Right cardiac atrium (tissue), 5 donors: Measurements from ENCODE around the gene MFAP1. TPM values are rescaled to one million over a fixed set of nuclear protein-coding genes. Genes with fewer than 3 reads are reported as not detected.

Experiments used
- ATAC-seq, 2 donors: fragments of 200-7000 bp; cut with Tn5 transposase; one replicate each; pipeline versions ENCODE4 v1.8.0 to v1.9.1; 2020; ENCODE audit warnings: moderate library complexity in 2 of 2, mild to moderate bottlenecking in 1 of 2
- DNase-seq, 3 donors: peaks; one replicate each; pipeline ENCODE4 v3.0.0-alpha.2; 2020
- H3K27ac ChIP-seq: one replicate; pipeline ENCODE4 v1.5.1; 2013; ENCODE audit warnings: mild to moderate bottlenecking, low read length, control low read depth, moderate library complexity
- H3K27me3 ChIP-seq: one replicate; pipeline ENCODE4 v1.6.1; 2013; ENCODE audit not compliant: control insufficient read depth, insufficient read depth
- H3K4me1 ChIP-seq: one replicate; pipeline ENCODE4 v1.6.1; 2013; ENCODE audit warnings: low read length; ENCODE audit not compliant: control insufficient read depth, insufficient read depth
- H3K4me3 ChIP-seq: one replicate; pipeline ENCODE4 v1.5.1; 2013; ENCODE audit warnings: low read length, control low read depth
- H3K9me3 ChIP-seq: one replicate; pipeline ENCODE4 v1.6.1; 2013; ENCODE audit warnings: low read length; ENCODE audit not compliant: control insufficient read depth
- WGBS: extraction: QIAGEN DNeasy Blood & Tissue Kit; methylation state at CpG from one replicate; pipeline ENCODE4 v1.1.7; 2013; 5-methylcytosine and 5-hydroxymethylcytosine counted together
- intact Hi-C, 4 donors: fragments of 100-400 bp; cut with DNase I; formaldehyde crosslinking; loops; one replicate each; pipeline versions ENCODE4 v1.11.0 to v1.14.0; 2022 to 2023
- microRNA-seq, 2 donors: library from miRNA; unstranded; fragments of <30 nt; microRNA quantifications; one replicate each; pipeline ENCODE4 v1.2.0, GENCODE V29; 2020 to 2021
- polyA plus RNA-seq: library from polyadenylated mRNA; stranded (reverse); fragments of 200-250 nt; gene quantifications from one replicate; pipeline ENCODE4 v1.2.3, GENCODE V29; 2013
- total RNA-seq, 4 donors: library from RNA; stranded (reverse); fragmentation: NEBNext Ultra II Directional; extraction: Animal tissue kit (Norgen Biotek cat#: 25700); gene quantifications; one replicate each; pipeline ENCODE4 v1.2.1, GENCODE V29; 2021
- donor health status: healthy with polysubstance abuse.
- donor health status: DM: no; HTN: yes; CAD: no.
- donor health status: DM: no; HTN: no; CAD: no.
- donor health status: DM: no; HTN: yes; CAD: no; lungs with severe emphysema.
- donor health status: DM: yes; HTN: yes; CAD: no.

The MFAP1 gene
- total and polyA plus RNA-seq, 5 donors = 17.4 to 21.2 (median 19.7) TPM

GRCh38 chr15:43775411-43775965 lies 49.0 kb downstream of the MFAP1 start:
- Histone ChIP-seq H3K27ac (peak overlapping the region; percentile 14), H3K4me1 (no peaks in the 10 kb centered on the region), H3K27me3 (no peaks in the 10 kb centered on the region), H3K9me3 (no peaks in the 10 kb centered on the region), H3K4me3 (no peak overlapping the region)
- peak in 1 of 3 donors; percentile 45 for DNase-seq
- peak in 1 of 2 donors; percentile 15 for ATAC-seq
- 95% methylated on average over 1 of the region's 1 CpG for WGBS
- intact Hi-C loops = no loop called here

GRCh38 chr15:43774062-43774461 lies 50.4 kb downstream of the MFAP1 start:
- intact Hi-C loops = no loop called here
- H3K27ac ChIP-seq = no peak overlapping the region
- H3K9me3 ChIP-seq = no peaks in the 10 kb centered on the region
- ATAC-seq (no peak), DNase-seq (peak in 1 of 3 donors; percentile 7)
- H3K27me3 ChIP-seq = no peaks in the 10 kb centered on the region
- WGBS = 70% methylated on average over 4 of the region's 4 CpGs
- H3K4me1 ChIP-seq = no peaks in the 10 kb centered on the region
- no peak overlapping the region for H3K4me3 ChIP-seq

- no peak for DNase-seq
- H3K9me3 ChIP-seq = no peaks in the 10 kb centered on the region
- ATAC-seq = no peak
- H3K4me1 ChIP-seq = no peaks in the 10 kb centered on the region
- intact Hi-C loops = no loop called here
- H3K27ac ChIP-seq = no peak overlapping the region
- H3K27me3 ChIP-seq = no peaks in the 10 kb centered on the region
- no peak overlapping the region for H3K4me3 ChIP-seq
Measured at GRCh38 chr15:43772624-43773023, 51.9 kb downstream of the MFAP1 start.

GRCh38 chr15:43771816-43772215 lies 52.7 kb downstream of the MFAP1 start:
- Histone ChIP-seq H3K27me3 (no peaks in the 10 kb centered on the region), H3K4me1 (no peaks in the 10 kb centered on the region), H3K9me3 (no peaks in the 10 kb centered on the region), H3K27ac (no peak overlapping the region), H3K4me3 (no peak overlapping the region)
- intact Hi-C loops = no loop called here
- WGBS = 68% methylated on average over 2 of the region's 2 CpGs
- DNase-seq (peak in 1 of 3 donors; percentile 44), ATAC-seq (peak; percentile 27 to 51)

GRCh38 chr15:43769584-43770228 lies 54.8 kb downstream of the MFAP1 start:
- H3K27ac ChIP-seq = no peak overlapping the region
- H3K9me3 ChIP-seq = no peaks in the 10 kb centered on the region
- intact Hi-C loops = no loop called here
- ATAC-seq (peak; percentile 25 to 42), DNase-seq (peak; percentile 50 to 82 (median 68))
- no peaks in the 10 kb centered on the region for H3K27me3 ChIP-seq
- 72% methylated on average over 5 of the region's 5 CpGs for WGBS
- no peak overlapping the region for H3K4me3 ChIP-seq
- no peaks in the 10 kb centered on the region for H3K4me1 ChIP-seq

- no peaks in the 10 kb centered on the region for H3K9me3 ChIP-seq
- ATAC-seq = no peak
- no peak overlapping the region for H3K27ac ChIP-seq
- no peak for DNase-seq
- H3K27me3 ChIP-seq = no peaks in the 10 kb centered on the region
- intact Hi-C loops = no loop called here
- H3K4me3 ChIP-seq = no peak overlapping the region
- 57% methylated on average over 2 of the region's 2 CpGs for WGBS
- H3K4me1 ChIP-seq = no peaks in the 10 kb centered on the region
Measured at GRCh38 chr15:43763819-43764446, 60.6 kb downstream of the MFAP1 start.

GRCh38 chr15:43762824-43763223 lies 61.7 kb downstream of the MFAP1 start:
- ATAC-seq (no peak), DNase-seq (no peak)
- no peaks in the 10 kb centered on the region for H3K4me1 ChIP-seq
- no peak overlapping the region for H3K4me3 ChIP-seq
- intact Hi-C loops = no loop called here
- H3K27ac ChIP-seq = no peak overlapping the region
- no peaks in the 10 kb centered on the region for H3K27me3 ChIP-seq
- no peaks in the 10 kb centered on the region for H3K9me3 ChIP-seq
- WGBS = 77% methylated on average over 6 of the region's 6 CpGs

Small RNAs within 50 kb of the gene (microRNA-seq; reads per million reads assigned to microRNA genes)
- gene MIR1282 = 0 reads per million in 2 donors

Other genes starting within 250 kb of the MFAP1 start
- gene PPIP5K1, start 234.5 kb downstream of the MFAP1 start, total RNA-seq = 10 to 100 TPM; 17.6 to 26.7 (median 22.3) TPM
- gene PPIP5K1, start 234.5 kb downstream of the MFAP1 start, polyA plus RNA-seq = 6.8 TPM
- 1 to 10 TPM in 1 of 4 donors, under 1 TPM in 3; 0.40 to 1.2 (median 0.57) TPM for gene CKMT1B, start 230.7 kb downstream of the MFAP1 start, total RNA-seq
- gene CKMT1B, start 230.7 kb downstream of the MFAP1 start, polyA plus RNA-seq = 2.7 TPM
- under 1 TPM in 2 of 4 donors, not detected in 2; 0.11 to 0.34 TPM for gene STRC, start 205.9 kb downstream of the MFAP1 start, total RNA-seq
- 0.09 TPM for gene STRC, start 205.9 kb downstream of the MFAP1 start, polyA plus RNA-seq
- 1 to 10 TPM; 1.2 to 2.0 (median 1.6) TPM for gene CATSPER2, start 175.8 kb downstream of the MFAP1 start, total RNA-seq
- 2.5 TPM for gene CATSPER2, start 175.8 kb downstream of the MFAP1 start, polyA plus RNA-seq
- gene CKMT1A, start 130.8 kb downstream of the MFAP1 start, total RNA-seq = under 1 TPM in 3 of 4 donors, not detected in 1; 0.40 to 0.50 (median 0.43) TPM
- 1.8 TPM for gene CKMT1A, start 130.8 kb downstream of the MFAP1 start, polyA plus RNA-seq
- gene PDIA3, start 78.3 kb downstream of the MFAP1 start, total RNA-seq = 100 to 1,000 TPM; 151 to 251 (median 216) TPM
- gene PDIA3, start 78.3 kb downstream of the MFAP1 start, polyA plus RNA-seq = 156 TPM
- gene ELL3, start 47.7 kb downstream of the MFAP1 start, total RNA-seq = 1 to 10 TPM; 1.6 to 2.8 (median 1.9) TPM
- 1.1 TPM for gene ELL3, start 47.7 kb downstream of the MFAP1 start, polyA plus RNA-seq
- 1,000 to 10,000 TPM in 1 of 4 donors, 100 to 1,000 TPM in 3; 889 to 1,080 (median 940) TPM for gene SERF2, start 32.4 kb downstream of the MFAP1 start, total RNA-seq
- gene SERF2, start 32.4 kb downstream of the MFAP1 start, polyA plus RNA-seq = 2,656 TPM
- under 1 TPM in 3 of 4 donors, not detected in 1; 0.12 to 0.29 (median 0.25) TPM for gene SERINC4, start 24.5 kb downstream of the MFAP1 start, total RNA-seq
- gene SERINC4, start 24.5 kb downstream of the MFAP1 start, polyA plus RNA-seq = 0.41 TPM
- 10 to 100 TPM in 3 of 4 donors, 1 to 10 TPM in 1; 9.6 to 16.0 (median 14.5) TPM for gene HYPK, start 24.1 kb downstream of the MFAP1 start, total RNA-seq
- gene HYPK, start 24.1 kb downstream of the MFAP1 start, polyA plus RNA-seq = 37.9 TPM
- gene WDR76, start 2.3 kb upstream of the MFAP1 start, total RNA-seq = 1 to 10 TPM; 2.9 to 3.4 (median 3.0) TPM
- gene WDR76, start 2.3 kb upstream of the MFAP1 start, polyA plus RNA-seq = 0.97 TPM